H9 (cell line): ENCODE results near the gene P3H3. TPM values are rescaled to one million over a fixed set of nuclear protein-coding genes. Genes with fewer than 3 reads are reported as not detected.
"Not testable (repeated sequence)": the region's sequence is repeated elsewhere in the genome, so short reads cannot be mapped to it uniquely, and the experiment has no call there.

Source experiments
- DNase-seq: peaks from one replicate; pipeline ENCODE4 v3.0.0-alpha.2; 2017
- H2AFZ ChIP-seq: one replicate; pipeline ENCODE4 v1.6.1; 2013; ENCODE audit warnings: mild to moderate bottlenecking, low read length, control low read depth, moderate library complexity
- H2AK5ac ChIP-seq: 2 replicates; pipeline ENCODE4 v1.6.1; 2013; ENCODE audit warnings: low read length, control low read depth, mixed read lengths; ENCODE audit not compliant: insufficient read length
- H2BK120ac ChIP-seq: one replicate; pipeline ENCODE4 v1.6.1; 2013; ENCODE audit warnings: low read depth, mild to moderate bottlenecking, low read length, control low read depth, inconsistent platforms; ENCODE audit not compliant: poor library complexity, severe bottlenecking
- H2BK12ac ChIP-seq: 2 replicates; pipeline ENCODE4 v1.6.1; 2013; ENCODE audit warnings: low read length, control low read depth, mixed read lengths, low read depth; ENCODE audit not compliant: insufficient read length
- H2BK15ac ChIP-seq: 2 replicates; pipeline ENCODE4 v1.6.1; 2013; ENCODE audit warnings: low read depth, low read length, control low read depth
- H2BK20ac ChIP-seq: one replicate; pipeline ENCODE4 v1.6.1; 2013; ENCODE audit warnings: low read depth, mild to moderate bottlenecking, low read length, control low read depth, inconsistent platforms; ENCODE audit not compliant: poor library complexity, severe bottlenecking
- H2BK5ac ChIP-seq: 2 replicates; pipeline ENCODE4 v1.6.1; 2013; ENCODE audit warnings: low read length, control low read depth, mixed read lengths; ENCODE audit not compliant: insufficient read length
- H3K14ac ChIP-seq: 2 replicates; pipeline ENCODE4 v1.6.1; 2013; ENCODE audit warnings: low read length, control low read depth; ENCODE audit not compliant: insufficient read depth
- H3K18ac ChIP-seq: 2 replicates; pipeline ENCODE4 v1.6.1; 2013; ENCODE audit warnings: low read depth, mild to moderate bottlenecking, mixed read lengths, low read length, control low read depth; ENCODE audit not compliant: insufficient read length
- H3K23ac ChIP-seq: 2 replicates; pipeline ENCODE4 v1.6.1; 2013; ENCODE audit warnings: low read length, control low read depth, mixed read lengths, low read depth; ENCODE audit not compliant: insufficient read length
- H3K23me2 ChIP-seq: 2 replicates; pipeline ENCODE4 v1.6.1; 2013; ENCODE audit warnings: low read depth, mild to moderate bottlenecking, mixed read lengths, low read length, control low read depth; ENCODE audit not compliant: insufficient read length, poor library complexity, severe bottlenecking
- H3K27ac ChIP-seq: 2 replicates; pipeline ENCODE4 v1.5.1; 2013; ENCODE audit warnings: low read length, control low read depth, mixed read lengths, low read depth; ENCODE audit not compliant: insufficient read length
- H3K27me3 ChIP-seq: 2 replicates; pipeline ENCODE4 v1.6.1; 2013; ENCODE audit warnings: low read length, control low read depth, inconsistent platforms; ENCODE audit not compliant: insufficient read depth
- H3K4ac ChIP-seq: 2 replicates; pipeline ENCODE4 v1.6.1; 2013; ENCODE audit warnings: low read depth, mild to moderate bottlenecking, control low read depth, inconsistent platforms, low read length, moderate library complexity
- H3K4me1 ChIP-seq: 2 replicates; pipeline ENCODE4 v1.6.1; 2013; ENCODE audit warnings: low read length, control low read depth, inconsistent platforms; ENCODE audit not compliant: insufficient read depth
- H3K4me2 ChIP-seq: 2 replicates; pipeline ENCODE4 v1.6.1; 2013; ENCODE audit warnings: low read length, control low read depth, mixed read lengths; ENCODE audit not compliant: insufficient read length, insufficient read depth
- H3K56ac ChIP-seq: 2 replicates; pipeline ENCODE4 v1.6.1; 2013; ENCODE audit warnings: low read depth, mild to moderate bottlenecking, mixed read lengths, low read length, control low read depth; ENCODE audit not compliant: insufficient read length
- H3K79me1 ChIP-seq: 2 replicates; pipeline ENCODE4 v1.6.1; 2013; ENCODE audit warnings: low read depth, mild to moderate bottlenecking, moderate library complexity, low read length, control low read depth, inconsistent platforms; ENCODE audit not compliant: insufficient read depth, poor library complexity, severe bottlenecking
- H3K79me2 ChIP-seq: 2 replicates; pipeline ENCODE4 v1.6.1; 2013; ENCODE audit warnings: low read length, control low read depth, inconsistent platforms; ENCODE audit not compliant: insufficient read depth
- H3K9ac ChIP-seq: 2 replicates; pipeline ENCODE4 v1.6.1; 2013; ENCODE audit warnings: low read length, control low read depth, mixed read lengths; ENCODE audit not compliant: insufficient read length; ENCODE audit errors: extremely low read depth
- H3K9me3 ChIP-seq: one replicate; pipeline ENCODE4 v1.6.1; 2013; ENCODE audit warnings: low read depth, low read length, inconsistent platforms; ENCODE audit not compliant: control insufficient read depth
- H3T11ph ChIP-seq: one replicate; pipeline ENCODE4 v1.6.1; 2013; ENCODE audit warnings: mild to moderate bottlenecking, low read length, control low read depth, inconsistent platforms
- H4K20me1 ChIP-seq: one replicate; pipeline ENCODE4 v1.6.1; 2013; ENCODE audit not compliant: control insufficient read depth, insufficient read length, insufficient read depth
- H4K5ac ChIP-seq: 2 replicates; pipeline ENCODE4 v1.6.1; 2013; ENCODE audit warnings: low read depth, mild to moderate bottlenecking, mixed read lengths, low read length, control low read depth; ENCODE audit not compliant: insufficient read length
- H4K8ac ChIP-seq: replicated peaks from 2 replicates; pipeline ENCODE4 v1.6.1; 2013; ENCODE audit warnings: low read length, control low read depth, mixed read lengths, low read depth; ENCODE audit not compliant: insufficient read length
- H4K91ac ChIP-seq: 2 replicates; pipeline ENCODE4 v1.6.1; 2013; ENCODE audit warnings: low read depth, mild to moderate bottlenecking, moderate library complexity, mixed read lengths, low read length, control low read depth; ENCODE audit not compliant: insufficient read length
- H3K27ac Mint-ChIP-seq, 3 experiments: 2 replicates in 2 of 3; 3 replicates in 1 of 3; pipeline ENCODE4 v1.8.0; 2020 to 2021; ENCODE audit warnings: mixed read lengths in 3 of 3, mild to moderate bottlenecking in 1 of 3, moderate library complexity in 1 of 3
- H3K27me3 Mint-ChIP-seq: 2 replicates; pipeline ENCODE4 v1.8.0; 2021; ENCODE audit warnings: low read depth, mild to moderate bottlenecking, moderate library complexity, mixed read lengths
- H3K36me3 Mint-ChIP-seq, 3 experiments: 2 replicates in 2 of 3; 3 replicates in 1 of 3; pipeline ENCODE4 v1.8.0; 2020 to 2021; ENCODE audit warnings: low read depth in 3 of 3, mixed read lengths in 3 of 3; ENCODE audit not compliant: insufficient read depth in 1 of 3
- H3K4me1 Mint-ChIP-seq, 2 experiments: 2 replicates each; pipeline ENCODE4 v1.8.0; 2020; ENCODE audit warnings: mixed read lengths in 2 of 2
- H3K4me3 Mint-ChIP-seq, 2 experiments: 2 replicates in 1 of 2; 3 replicates in 1 of 2; pipeline ENCODE4 v1.8.0; 2020 to 2021; ENCODE audit warnings: mild to moderate bottlenecking in 2 of 2, mixed read lengths in 2 of 2, moderate library complexity in 1 of 2
- H3K9me3 Mint-ChIP-seq, 2 experiments: 2 replicates in 1 of 2; 3 replicates in 1 of 2; pipeline ENCODE4 v1.8.0; 2020; ENCODE audit warnings: mild to moderate bottlenecking in 2 of 2, mixed read lengths in 2 of 2, moderate library complexity in 1 of 2
- WGBS: extraction: QIAGEN DNeasy Blood & Tissue Kit; methylation state at CpG from one replicate; pipeline ENCODE4 v1.1.7; 2013; ENCODE audit warnings: missing lambda C conversion rate, low lambda C conversion rate, mixed read lengths; ENCODE audit not compliant: insufficient read length; ENCODE audit errors: extremely low coverage; 5-methylcytosine and 5-hydroxymethylcytosine counted together
- total RNA-seq: library from RNA; stranded (reverse); gene quantifications from 2 replicates; pipeline ENCODE4 v1.2.1, GENCODE V29; 2021

The P3H3 gene
- total RNA-seq, 1 experiment from 2014 or later, result 55.0 TPM

GRCh38 chr12:6879824-6880223, 51.6 kb downstream of the P3H3 start:
- not testable (repeated sequence) for H3K4me1 ChIP-seq, H2BK5ac ChIP-seq, H4K5ac ChIP-seq, H2BK12ac ChIP-seq, H3K4ac ChIP-seq, H3K9me3 Mint-ChIP-seq, DNase-seq, H4K20me1 ChIP-seq, H3K9me3 ChIP-seq, H3K79me2 ChIP-seq, H3K27me3 Mint-ChIP-seq, H3T11ph ChIP-seq, H2BK20ac ChIP-seq, H3K56ac ChIP-seq, H4K8ac ChIP-seq, H3K9ac ChIP-seq, H2AK5ac ChIP-seq, H2AFZ ChIP-seq, H3K4me1 Mint-ChIP-seq, H3K4me3 Mint-ChIP-seq, H3K23ac ChIP-seq, H3K27me3 ChIP-seq, H3K23me2 ChIP-seq, H3K4me2 ChIP-seq, H4K91ac ChIP-seq, H3K18ac ChIP-seq, H2BK120ac ChIP-seq, H3K79me1 ChIP-seq, H3K27ac ChIP-seq, H3K14ac ChIP-seq
- H2BK15ac ChIP-seq, result peak overlapping the region; percentile 9; the same call in 1 of the 2 replicates
- Mint-ChIP-seq H3K27ac (peak overlapping the region in 2 of 3 experiments; percentile 36 to 39; a peak in 1 of 7 replicates), H3K36me3 (peaks cover 2 to 45% (median 30%) of the 10 kb centered on the region in 3 experiments; a peak in 4 of 7 replicates)
- WGBS, result no CpG with 5 or more reads among the region's 11 CpGs
